Heart right ventricle (tissue), 16 donors: ENCODE measurements around the gene SCAMP5. TPM values are rescaled to one million over a fixed set of nuclear protein-coding genes. Genes with fewer than 3 reads are reported as not detected.
A peak's percentile ranks its signal among the peaks of the same experiment; 100 is the strongest.

Source experiments
- ATAC-seq, 8 donors: fragments of 200-7000 bp; cut with Tn5 transposase; one replicate each; pipeline ENCODE4 v1.9.1; 2020; ENCODE audit warnings: mild to moderate bottlenecking in 8 of 8, moderate library complexity in 8 of 8, moderate number of reproducible peaks in 1 of 8
- DNase-seq, 2 donors: peaks; one replicate each; pipeline ENCODE4 v3.0.0-alpha.2; 2020
- H3K27ac ChIP-seq, 10 donors: fragments of 200-600 bp; sonication (generic) in 2 of 10; one replicate each; pipeline versions ENCODE4 v1.5.0 to v1.8.0; 2020 to 2022; ENCODE audit warnings: mild to moderate bottlenecking in 3 of 10
- H3K27me3 ChIP-seq, 7 donors: fragments of 200-600 bp; one replicate each; pipeline ENCODE4 v1.8.0; 2021 to 2022; ENCODE audit warnings: mild to moderate bottlenecking in 2 of 7
- H3K36me3 ChIP-seq, 9 donors: fragments of 200-600 bp; sonication (generic) in 1 of 9; one replicate each; pipeline versions ENCODE4 v1.5.0 to v1.8.0; 2020 to 2022; ENCODE audit warnings: mild to moderate bottlenecking in 2 of 9
- H3K4me1 ChIP-seq, 9 donors: fragments of 200-600 bp; sonication (generic) in 1 of 9; one replicate each; pipeline versions ENCODE4 v1.5.0 to v1.8.0; 2020 to 2022; ENCODE audit warnings: mild to moderate bottlenecking in 4 of 9
- H3K4me3 ChIP-seq, 10 donors: fragments of 200-600 bp; sonication (generic) in 2 of 10; one replicate each; pipeline versions ENCODE4 v1.5.0 to v1.8.0; 2020 to 2022; ENCODE audit warnings: mild to moderate bottlenecking in 7 of 10, moderate library complexity in 2 of 10
- H3K9me3 ChIP-seq, 11 donors: fragments of 200-600 bp in 10 of 11; sonication (generic) in 2 of 11; one replicate each; pipeline versions ENCODE4 v1.5.0 to v1.8.0; 2013 to 2022; ENCODE audit warnings: mild to moderate bottlenecking in 2 of 11, control low read depth in 1 of 11, moderate library complexity in 1 of 11
- WGBS, 2 donors: extraction: QIAGEN DNeasy Blood & Tissue Kit; methylation state at CpG; one replicate each; pipeline ENCODE4 v1.1.7; 2013; ENCODE audit warnings: inconsistent platforms in 1 of 2; 5-methylcytosine and 5-hydroxymethylcytosine counted together
- intact Hi-C, 10 donors: fragments of 100-400 bp; cut with DNase I; formaldehyde crosslinking; loops; one replicate each; pipeline versions ENCODE4 v1.11.1 to v1.14.2; 2022
- polyA plus RNA-seq, 2 donors: library from polyadenylated mRNA; stranded (reverse); fragments of 200-250 nt; gene quantifications; one replicate each; pipeline ENCODE4 v1.2.3, GENCODE V29; 2013
- total RNA-seq, 10 donors: library from RNA; stranded (reverse); fragmentation: NEBNext Ultra II Directional in 3 of 10; extraction: Animal tissue kit (Norgen Biotek cat#: 25700) in 3 of 10; gene quantifications; one replicate each; pipeline versions ENCODE4 v1.2.1 to v1.2.4, GENCODE V29; 2021 to 2023
- TF ChIP-seq, protein P1 (sequence below), 9 donors: fragments of 200-600 bp; sonication (generic) in 2 of 9; IDR thresholded peaks; one replicate each; pipeline versions ENCODE4 v1.5.0 to v1.8.0; 2021 to 2022; ENCODE audit warnings: antibody characterized with exemption in 9 of 9, mild to moderate bottlenecking in 5 of 9, moderate library complexity in 1 of 9
- donor health status: Arrhythmogenic right ventricular cardiomyopathy.
- donor health status: ischemic (EF 13 %, LVEDD 7.1; RV severe dilation, severe dysfunction).
- donor health status: healthy with polysubstance abuse.
- donor health status: DM: no; HTN: yes; CAD: no.
- donor health status: DM: no; HTN: no; CAD: no.
- donor health status: ischemic (EF 25% LVEDD 6.9; RV normal size, moderate dysfunction).
- donor health status: ischemic (EF 25% LVEDD 5.7; RV mildly dilated, moderate dysfunction).
- donor health status: healthy.
- donor health status: DM: yes; HTN: yes; CAD: no.
- donor health status: Ischemic cardiomyopathy.
- donor health status: ischemic (EF 35%, LVEDD 5.7; RV mildly dilated, moderate dysfunction).
- donor health status: nonischemic (EF 11% LVEDD 7.7; RV severe dilation, severe dysfunction).
- donor health status: DM: yes; HTN: yes; CAD: no.
- donor health status: PGD.
- donor health status: ischemic (EF 29% LVEDD 5.4; RV normal size, mild dysfunction).
- donor health status: nonischemic (EF 23%, LVEDD 6.1; RV moderate dilation, normal function).

The SCAMP5 gene
- total and polyA plus RNA-seq, 12 donors: 0.55 to 7.5 (median 3.8) TPM

DNA sequence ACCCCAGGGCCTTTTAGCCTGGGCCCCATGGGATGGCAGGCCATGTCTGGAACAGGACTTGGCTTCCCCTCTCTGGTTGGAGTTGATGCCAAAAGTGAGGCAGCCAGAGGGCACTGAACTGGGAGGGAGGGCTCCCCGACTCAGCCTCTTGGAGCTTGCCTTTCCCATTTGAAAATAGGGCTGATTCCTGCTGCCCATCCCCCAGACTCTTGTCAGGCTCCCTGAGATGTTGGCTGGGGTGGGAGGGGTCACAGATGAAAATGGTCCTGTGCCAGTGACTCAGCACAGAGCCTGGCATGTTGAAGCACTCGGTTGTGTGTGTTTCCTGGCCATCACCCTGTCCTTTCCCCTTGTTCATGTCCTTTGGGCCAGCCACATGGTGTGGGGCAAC, 34.7 kb downstream of the SCAMP5 start:
- intact Hi-C loops: loop anchor here in 2 of 10 donors (5.0 kb wide), 2 partner anchors 172 to 272 kb away; partner anchors contain the start of gene C15orf39 (in 1 of the 2)

DNA sequence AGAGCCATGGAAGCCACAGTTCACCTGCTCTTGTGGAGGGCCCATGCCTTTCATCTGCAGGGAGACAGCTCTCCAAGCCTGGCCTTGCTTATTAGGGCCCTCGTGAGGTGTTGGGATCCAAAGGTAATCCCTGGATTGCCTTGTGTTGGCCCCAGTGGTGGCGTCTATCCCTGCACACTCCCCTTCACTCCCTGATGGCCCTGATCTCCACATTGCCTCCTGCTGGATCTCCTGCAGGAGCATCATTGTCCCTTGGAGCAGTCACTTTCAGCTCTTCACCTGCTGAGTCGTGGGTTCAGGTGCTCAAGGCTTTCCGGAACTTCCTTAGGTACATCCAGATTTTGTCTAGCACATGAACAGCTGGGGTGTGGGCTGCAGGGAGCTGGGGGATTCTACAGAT, 35.1 kb downstream of the SCAMP5 start:
- Histone ChIP-seq H3K27ac (peak overlapping the region in 9 of 10 donors; percentile 70 to 89 (median 84)), H3K27me3 (no peaks in the 10 kb centered on the region), H3K4me1 (peaks cover 13 to 64% (median 38%) of the 10 kb centered on the region in 9 donors), H3K4me3 (no peak overlapping the region), H3K9me3 (no peaks in the 10 kb centered on the region), H3K36me3 (peaks cover 0 to 17% (median 0%) of the 10 kb centered on the region in 9 donors)
- DNase-seq (no peak), ATAC-seq (no peak)
- intact Hi-C loops: loop anchor here in 2 of 10 donors (5.0 kb wide), 2 partner anchors 172 to 272 kb away; partner anchors contain the start of gene C15orf39 (in 1 of the 2)
- 86 to 90% methylated on average over 4 of the region's 4 CpGs for WGBS, 2 donors
- TF ChIP-seq, protein P1, sequence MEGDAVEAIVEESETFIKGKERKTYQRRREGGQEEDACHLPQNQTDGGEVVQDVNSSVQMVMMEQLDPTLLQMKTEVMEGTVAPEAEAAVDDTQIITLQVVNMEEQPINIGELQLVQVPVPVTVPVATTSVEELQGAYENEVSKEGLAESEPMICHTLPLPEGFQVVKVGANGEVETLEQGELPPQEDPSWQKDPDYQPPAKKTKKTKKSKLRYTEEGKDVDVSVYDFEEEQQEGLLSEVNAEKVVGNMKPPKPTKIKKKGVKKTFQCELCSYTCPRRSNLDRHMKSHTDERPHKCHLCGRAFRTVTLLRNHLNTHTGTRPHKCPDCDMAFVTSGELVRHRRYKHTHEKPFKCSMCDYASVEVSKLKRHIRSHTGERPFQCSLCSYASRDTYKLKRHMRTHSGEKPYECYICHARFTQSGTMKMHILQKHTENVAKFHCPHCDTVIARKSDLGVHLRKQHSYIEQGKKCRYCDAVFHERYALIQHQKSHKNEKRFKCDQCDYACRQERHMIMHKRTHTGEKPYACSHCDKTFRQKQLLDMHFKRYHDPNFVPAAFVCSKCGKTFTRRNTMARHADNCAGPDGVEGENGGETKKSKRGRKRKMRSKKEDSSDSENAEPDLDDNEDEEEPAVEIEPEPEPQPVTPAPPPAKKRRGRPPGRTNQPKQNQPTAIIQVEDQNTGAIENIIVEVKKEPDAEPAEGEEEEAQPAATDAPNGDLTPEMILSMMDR (IDR thresholded peaks at IDR 0.05): no peak

More for the DNA sequence above, 34.7 kb downstream of the SCAMP5 start:
- TF ChIP-seq, protein P1 (IDR thresholded peaks at IDR 0.05): no peak
- H3K27me3 ChIP-seq: no peaks in the 10 kb centered on the region
- no peaks in the 10 kb centered on the region for H3K9me3 ChIP-seq
- DNase-seq: no peak
- WGBS, 2 donors: 3 to 4% methylated on average over 2 of the region's 2 CpGs
- ATAC-seq: peak in 5 of 8 donors; percentile 4 to 46 (median 12)
- H3K4me3 ChIP-seq: peak overlapping the region in 5 of 10 donors; percentile 12 to 40 (median 32)
- peak overlapping the region in 9 of 10 donors; percentile 70 to 89 (median 84) for H3K27ac ChIP-seq
- peaks cover 0 to 17% (median 0%) of the 10 kb centered on the region in 9 donors for H3K36me3 ChIP-seq
- H3K4me1 ChIP-seq: peaks cover 13 to 66% (median 41%) of the 10 kb centered on the region in 9 donors

DNA sequence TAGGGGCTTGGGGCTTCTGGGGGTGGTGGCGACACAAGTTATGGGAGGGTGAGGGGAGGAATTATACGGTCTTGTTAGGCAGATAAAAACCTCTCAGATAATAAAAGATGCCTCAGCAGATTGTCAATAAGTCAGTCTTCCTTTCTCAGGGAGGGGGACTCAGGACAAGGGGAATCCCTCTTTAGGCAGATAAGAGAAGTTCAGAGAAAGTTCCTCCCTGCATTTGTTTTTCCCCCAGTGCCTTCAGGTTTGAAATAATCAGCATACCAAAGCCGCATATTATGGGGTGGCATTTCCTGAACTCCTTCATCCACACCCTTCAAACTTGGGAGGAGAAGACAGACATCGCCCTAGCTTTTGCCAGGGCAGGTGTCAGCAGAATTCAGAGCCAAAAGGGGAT, 36.5 kb downstream of the SCAMP5 start:
- DNase-seq: no peak
- no peak overlapping the region for H3K4me3 ChIP-seq
- H3K9me3 ChIP-seq: no peaks in the 10 kb centered on the region
- peaks cover 0 to 6% (median 0%) of the 10 kb centered on the region in 9 donors for H3K36me3 ChIP-seq
- no peaks in the 10 kb centered on the region for H3K27me3 ChIP-seq
- ATAC-seq: no peak
- peak overlapping the region in 6 of 10 donors; percentile 1 to 64 (median 36) for H3K27ac ChIP-seq
- WGBS, 2 donors: 62% methylated on average over 4 of the region's 4 CpGs
- intact Hi-C loops: loop anchor here in 2 of 10 donors (5.0 kb wide), 2 partner anchors 170 to 270 kb away; partner anchors contain the start of gene C15orf39 (in 1 of the 2)
- peaks cover 13 to 65% (median 38%) of the 10 kb centered on the region in 9 donors for H3K4me1 ChIP-seq
- TF ChIP-seq, protein P1 (IDR thresholded peaks at IDR 0.05): no peak

DNA sequence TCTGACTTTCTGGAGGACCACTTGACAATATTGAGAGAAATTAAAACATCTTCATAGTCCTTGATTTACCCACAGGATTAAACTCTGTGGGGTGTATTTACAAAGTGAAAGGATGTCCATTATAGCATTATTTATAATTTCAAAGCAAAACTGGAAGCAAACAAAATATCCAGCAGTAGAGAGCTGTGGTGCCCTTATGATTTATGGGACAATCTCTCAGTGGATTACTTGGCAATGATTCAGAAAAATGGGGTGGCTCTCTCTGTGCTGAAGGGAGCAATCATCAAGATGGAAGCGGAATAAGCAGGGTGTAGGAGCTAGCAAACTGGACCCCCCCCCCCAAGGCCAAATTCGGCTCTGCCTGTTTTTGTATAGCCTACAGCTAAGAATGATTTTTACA, 37.0 kb downstream of the SCAMP5 start:
- Histone ChIP-seq H3K27me3 (no peaks in the 10 kb centered on the region), H3K9me3 (no peaks in the 10 kb centered on the region), H3K36me3 (peaks cover 0 to 6% (median 0%) of the 10 kb centered on the region in 9 donors), H3K4me1 (peaks cover 13 to 69% (median 38%) of the 10 kb centered on the region in 9 donors), H3K27ac (peak overlapping the region in 6 of 10 donors; percentile 1 to 64 (median 36)), H3K4me3 (no peak overlapping the region)
- ATAC-seq (no peak), DNase-seq (no peak)
- TF ChIP-seq, protein P1 (IDR thresholded peaks at IDR 0.05): no peak
- WGBS, 2 donors: 94 to 96% methylated on average over 2 of the region's 2 CpGs
- intact Hi-C loops: loop anchor here in 2 of 10 donors (5.0 kb wide), 2 partner anchors 170 to 270 kb away; partner anchors contain the start of gene C15orf39 (in 1 of the 2)
